K562 (cell line): ENCODE measurements around the gene KCNK3. TPM values are rescaled to one million over a fixed set of nuclear protein-coding genes. Genes with fewer than 3 reads are reported as not detected.

Experiments
- ATAC-seq: fragments of 200-7000 bp; cut with Tn5 transposase; 3 replicates; pipeline ENCODE4 v1.9.1; 2020; ENCODE audit warnings: moderate library complexity
- BruUV-seq: library from RNA; stranded (reverse); fragments of 400-500 nt; replicated peaks from 2 replicates; lab custom pipeline; 2021; lab: Mats Ljungman, UMichigan
- CTCF ChIA-PET: fragments of 300-600 bp; formaldehyde crosslinking; extraction: SDS; loops from one replicate; lab custom pipeline; 2021; ENCODE audit warnings: low intra/inter-chr PET ratio; lab: Yijun Ruan, JAX
- POLR2A ChIA-PET: fragments of 300-600, 350-650 bp; sonication (Branson Sonifier 250); formaldehyde crosslinking; extraction: SDS; loops from one replicate; lab custom pipeline; 2021; ENCODE audit warnings: antibody characterized with exemption, inconsistent platforms; lab: Yijun Ruan, JAX
- DNase-seq, 4 experiments: peaks; one replicate each; pipeline versions ENCODE4 v3.0.0 to v3.0.0-alpha.2; 2011 to 2018; ENCODE audit warnings: low spot score in 3 of 4, mixed read lengths in 3 of 4; ENCODE audit errors: extremely low read depth in 1 of 4
- FAIRE-seq: peaks from 2 replicates; lab custom pipeline; 2011; peaks lifted over from hg19 to GRCh38; lab: Jason Lieb, UNC
- H2AFZ ChIP-seq: 2 replicates; pipeline ENCODE4 v1.6.0; 2011; ENCODE audit warnings: low read depth, low read length, control low read depth, inconsistent platforms
- H3K27ac ChIP-seq: fragments of 200-600 bp; 3 replicates; pipeline ENCODE4 v1.8.0; 2011; ENCODE audit warnings: low read depth, mild to moderate bottlenecking, control low read depth, inconsistent platforms, low read length, moderate library complexity, mixed read lengths; ENCODE audit errors: extremely low read depth
- H3K27me3 ChIP-seq, 2 experiments: fragments of 300-600 bp in 1 of 2; 2 replicates in 1 of 2; 3 replicates in 1 of 2; pipeline versions ENCODE4 v1.6.0 to v1.8.0; 2011; ENCODE audit warnings: inconsistent platforms in 2 of 2, low read length in 2 of 2, mild to moderate bottlenecking in 1 of 2, mixed read lengths in 1 of 2, moderate library complexity in 1 of 2; ENCODE audit not compliant: control insufficient read depth in 2 of 2, insufficient read depth in 2 of 2
- H3K36me3 ChIP-seq: fragments of 300-600 bp; 3 replicates; pipeline ENCODE4 v1.8.0; 2011; ENCODE audit warnings: mild to moderate bottlenecking, low read length, inconsistent platforms; ENCODE audit not compliant: control insufficient read depth, insufficient read depth
- H3K4me1 ChIP-seq, 2 experiments: fragments of 200-600 bp in 1 of 2; replicated peaks in 1 of 2; 2 replicates in 1 of 2; 3 replicates in 1 of 2; pipeline versions ENCODE4 v1.5.1 to v1.8.0; 2011; ENCODE audit warnings: inconsistent platforms in 2 of 2, low read length in 2 of 2, mild to moderate bottlenecking in 1 of 2, mixed read lengths in 1 of 2, moderate library complexity in 1 of 2; ENCODE audit not compliant: control insufficient read depth in 2 of 2, insufficient read depth in 2 of 2
- H3K4me2 ChIP-seq: 2 replicates; pipeline ENCODE4 v1.6.1; 2011; ENCODE audit warnings: low read length, control low read depth, inconsistent platforms, mixed read lengths; ENCODE audit not compliant: insufficient read depth
- H3K4me3 ChIP-seq: fragments of 200-600 bp; sonication (generic), shearing (Covaris generic); 2 replicates; pipeline ENCODE4 v1.5.1; 2016; ENCODE audit warnings: control low read depth, inconsistent platforms
- H3K79me2 ChIP-seq: fragments of 200-600 bp; 3 replicates; pipeline ENCODE4 v1.8.0; 2011; ENCODE audit warnings: low read length, inconsistent platforms; ENCODE audit not compliant: control insufficient read depth, insufficient read depth
- H3K9ac ChIP-seq, 2 experiments: 2 replicates each; pipeline versions ENCODE4 v1.6.0 to v1.6.1; 2011; ENCODE audit warnings: low read depth in 2 of 2, low read length in 2 of 2, control low read depth in 1 of 2, inconsistent platforms in 1 of 2, mild to moderate bottlenecking in 1 of 2, mixed read lengths in 1 of 2; ENCODE audit not compliant: insufficient read depth in 1 of 2
- H3K9me1 ChIP-seq: one replicate; pipeline ENCODE4 v1.6.0; 2011; ENCODE audit warnings: inconsistent platforms, mild to moderate bottlenecking, low read length, moderate library complexity; ENCODE audit not compliant: control insufficient read depth, insufficient read depth
- H3K9me3 ChIP-seq: replicated peaks from 2 replicates; pipeline ENCODE4 v1.5.1; 2011; ENCODE audit warnings: low read depth, low read length, inconsistent platforms; ENCODE audit not compliant: control insufficient read depth, insufficient read depth
- H4K20me1 ChIP-seq: replicated peaks from 2 replicates; pipeline ENCODE4 v1.6.1; 2011; ENCODE audit warnings: low read length, inconsistent platforms, mixed read lengths; ENCODE audit not compliant: control insufficient read depth, insufficient read depth
- CHAMP1 ChIP-seq: fragments of 450-650 bp; IDR thresholded peaks from 2 replicates; pipeline ENCODE4 v1.6.1; 2016; ENCODE audit warnings: mild to moderate bottlenecking
- CREB3 ChIP-seq: fragments of 450-650 bp; conservative IDR thresholded peaks from 2 replicates; pipeline ENCODE4 v1.6.1; 2016; ENCODE audit warnings: missing genetic modification characterization, low read depth, mild to moderate bottlenecking, missing compliant biosample characterization, moderate library complexity
- MEF2A ChIP-seq: IDR thresholded peaks from 2 replicates; pipeline ENCODE4 v1.6.1; 2011; ENCODE audit warnings: low read depth, mild to moderate bottlenecking, low read length, moderate library complexity; ENCODE audit not compliant: control insufficient read depth
- PRPF4 ChIP-seq: fragments of 200-400 bp; formaldehyde crosslinking; IDR thresholded peaks from one replicate; pipeline ENCODE4 v1.6.1; 2017; ENCODE audit warnings: low read length, low read depth, mild to moderate bottlenecking; ENCODE audit not compliant: insufficient read depth, poor library complexity, severe bottlenecking
- RFX7 ChIP-seq: fragments of 250-450 bp; sonication (Bioruptor Pico); IDR thresholded peaks from 2 replicates; pipeline ENCODE4 v1.5.1; 2021; ENCODE audit warnings: mild to moderate bottlenecking
- ZNF398 ChIP-seq: fragments of 250-450 bp; sonication (Bioruptor Pico); IDR thresholded peaks from 2 replicates; pipeline ENCODE4 v1.8.0; 2021; ENCODE audit warnings: moderate library complexity, mild to moderate bottlenecking, inconsistent platforms
- WGBS: fragments of 100-300 bp; shearing (Covaris generic); methylation state at CpG from one replicate; pipeline ENCODE4 v1.1.6; 2016; ENCODE audit warnings: low coverage, mixed read lengths; ENCODE audit not compliant: insufficient coverage; ENCODE audit errors: missing lambda C conversion rate; 5-methylcytosine and 5-hydroxymethylcytosine counted together
- in situ Hi-C: fragments of 300-500 bp; cut with MboI; formaldehyde crosslinking; loops from 4 replicates; pipeline ENCODE4 v1.15.0; 2018; ENCODE audit warnings: inconsistent platforms, mixed read lengths
- intact Hi-C: fragments of 100-400 bp; cut with micrococcal nuclease; formaldehyde crosslinking; loops from 2 replicates; pipeline ENCODE4 v1.14.2; 2022
- polyA plus RNA-seq, 8 experiments: library from polyadenylated mRNA; depleted of rRNA in 4 of 8; stranded (reverse) in 5 of 8; unstranded in 3 of 8; fragments of >200 nt; fragmentation: Nextera tagmentation in 2 of 8; fragmentation: Illumina TruSeq in 1 of 8; extraction: Ambion mirVana in 2 of 8; extraction: Trizol in 1 of 8; gene quantifications; 2 replicates each; pipeline versions ENCODE4 v1.2.1 to v1.2.3, GENCODE V29; 2011 to 2014; ENCODE audit warnings: inconsistent platforms in 1 of 8, missing spikeins in 1 of 8
- total RNA-seq, 7 experiments: library from RNA; depleted of rRNA in 6 of 7; stranded (reverse); fragments of >200 nt in 6 of 7; fragmentation: Illumina TruSeq in 2 of 7; extraction: Trizol in 2 of 7; gene quantifications; 2 replicates each; pipeline versions ENCODE4 v1.2.1 to v1.2.3, GENCODE V29; 2011 to 2021; ENCODE audit warnings: low replicate concordance in 1 of 7

The KCNK3 gene
- total and polyA plus RNA-seq, 9 of the 15 experiments (the other 6 are each of a cell fraction or from before 2014, with no cell fraction given) = 0.01 to 0.20 (median 0.07) TPM; not detected in 5

- Histone ChIP-seq H3K27ac (no peak overlapping the region), H4K20me1 (no peaks in the 10 kb centered on the region), H3K4me1 (no peaks in the 10 kb centered on the region), H3K9me1 (no peaks in the 10 kb centered on the region), H3K36me3 (no peaks in the 10 kb centered on the region), H3K9ac (no peak overlapping the region), H3K4me3 (no peak overlapping the region), H3K4me2 (no peak overlapping the region), H3K27me3 (peaks cover 18 to 62% of the 10 kb centered on the region in 2 experiments), H3K79me2 (no peaks in the 10 kb centered on the region), H3K9me3 (0 out of 2 replicates have a peak, but pooled peaks cover 3% of the 10 kb centered on the region), H2AFZ (no peak overlapping the region)
- CTCF ChIA-PET = no interaction called here
- POLR2A ChIA-PET = interaction anchor here (0.9 kb wide), 1 partner anchor 40 kb away, joined by 3 read pairs; no protein-coding TSS in a partner anchor
- no peak for ATAC-seq
- no peak for FAIRE-seq
- BruUV-seq = no TSS peak
- intact Hi-C loops (no loop called here), in situ Hi-C loops (no loop called here)
- DNase-seq = no peak
- TF ChIP-seq PRPF4 (no peak), RFX7 (CRISPR knock-in tag) (no peak), CHAMP1 (no peak), MEF2A (no peak), ZNF398 (CRISPR knock-in tag) (no peak), CREB3 (no peak)
- 5% methylated on average over 6 of the region's 6 CpGs for WGBS
These were observed 16.8 kb upstream of the KCNK3 start for GRCh38 chr2:26675651-26676255.
